IPS DF 19.7 (cell line): Measurements from ENCODE around the gene SYCN.

ENCODE experiments used
- DNase-seq: peaks from one replicate; pipeline ENCODE4 v3.0.0-alpha.2; 2013; ENCODE audit warnings: low read depth, low spot score

The SYCN gene

GRCh38 chr19:39194832-39195542, 9.1 kb downstream of the SYCN start:
- DNase-seq: no peak

GRCh38 chr19:39193803-39194202, 10.3 kb downstream of the SYCN start:
- no peak for DNase-seq

- DNase-seq: no peak
Observed at GRCh38 chr19:39192846-39193245, 11.2 kb downstream of the SYCN start.

GRCh38 chr19:39190768-39191167, 13.3 kb downstream of the SYCN start:
- DNase-seq: no peak

GRCh38 chr19:39188960-39189359, 15.1 kb downstream of the SYCN start:
- DNase-seq: no peak

GRCh38 chr19:39187552-39187943, 16.5 kb downstream of the SYCN start:
- no peak for DNase-seq

- no peak for DNase-seq
Observed at GRCh38 chr19:39186391-39186790, 17.7 kb downstream of the SYCN start.

GRCh38 chr19:39183104-39183503, 21.0 kb downstream of the SYCN start:
- no peak for DNase-seq

- DNase-seq: no peak
Observed at GRCh38 chr19:39182174-39182505, 21.9 kb downstream of the SYCN start.

GRCh38 chr19:39181500-39182173, 22.4 kb downstream of the SYCN start:
- DNase-seq: no peak

GRCh38 chr19:39180749-39181148, 23.3 kb downstream of the SYCN start:
- DNase-seq: no peak

- DNase-seq: no peak
Observed at GRCh38 chr19:39179754-39180153, 24.3 kb downstream of the SYCN start.

- no peak for DNase-seq
Observed at GRCh38 chr19:39178296-39179006, 25.6 kb downstream of the SYCN start.

- DNase-seq: no peak
Observed at GRCh38 chr19:39177736-39178135, 26.3 kb downstream of the SYCN start.

- DNase-seq: no peak
Observed at GRCh38 chr19:39177110-39177699, 26.9 kb downstream of the SYCN start.

- DNase-seq: no peak
Observed at GRCh38 chr19:39175564-39175963, 28.5 kb downstream of the SYCN start.

GRCh38 chr19:39174558-39175544, 29.2 kb downstream of the SYCN start:
- no peak for DNase-seq

- DNase-seq: no peak
Observed at GRCh38 chr19:39174142-39174541, 29.9 kb downstream of the SYCN start.

GRCh38 chr19:39173502-39173991, 30.5 kb downstream of the SYCN start:
- no peak for DNase-seq

- DNase-seq: no peak
Observed at GRCh38 chr19:39172700-39173501, 31.2 kb downstream of the SYCN start.
